Measurements from ENCODE around the gene APOLD1.
"Not testable (repeated sequence)": the region's sequence is repeated elsewhere in the genome, so short reads cannot be mapped to it uniquely, and the experiment has no call there.

Gene APOLD1

GRCh38 chr12:12817616-12818015, 32.2 kb downstream of the APOLD1 start:
- peaks cover 83% of the 10 kb centered on the region for H3K36me3 ChIP-seq
- no peak overlapping the region for H3K4me2 ChIP-seq
- no peak overlapping the region for H3K27ac ChIP-seq

GRCh38 chr12:12818701-12819100, 33.2 kb downstream of the APOLD1 start:
- peaks cover 26% of the 10 kb centered on the region for H3K4me1 ChIP-seq
- no peak for TF ChIP-seq Cebpa-rat (IDR thresholded peaks at IDR 0.05)
- H4K20me1 ChIP-seq = peaks cover 50% of the 10 kb centered on the region
- H3K4me3 ChIP-seq = no peak overlapping the region
- no peak overlapping the region for H3K27ac ChIP-seq
- H3K4me2 ChIP-seq = no peak overlapping the region
- peaks cover 94% of the 10 kb centered on the region for H3K36me3 ChIP-seq
- H3K9ac ChIP-seq = no peak overlapping the region
- H3K9me3 ChIP-seq = no peaks in the 10 kb centered on the region
- H3K27me3 ChIP-seq = no peaks in the 10 kb centered on the region

More at GRCh38 chr12:12817616-12818015, 32.2 kb downstream of the APOLD1 start:
- Histone ChIP-seq H3K27me3 (no peaks in the 10 kb centered on the region), H4K20me1 (peaks cover 50% of the 10 kb centered on the region), H3K4me3 (no peak overlapping the region), H3K9me3 (no peaks in the 10 kb centered on the region), H3K9ac (no peak overlapping the region), H3K4me1 (peaks cover 30% of the 10 kb centered on the region)
- TF ChIP-seq Cebpa-rat (IDR thresholded peaks at IDR 0.05) = no peak

- no peak for TF ChIP-seq Cebpa-rat (IDR thresholded peaks at IDR 0.05)
- H3K36me3 ChIP-seq = peaks cover 99% of the 10 kb centered on the region
- H4K20me1 ChIP-seq = peaks cover 50% of the 10 kb centered on the region
- no peaks in the 10 kb centered on the region for H3K27me3 ChIP-seq
- no peak overlapping the region for H3K9ac ChIP-seq
- peaks cover 21% of the 10 kb centered on the region for H3K4me1 ChIP-seq
- no peak overlapping the region for H3K27ac ChIP-seq
- H3K9me3 ChIP-seq = no peaks in the 10 kb centered on the region
- H3K4me2 ChIP-seq = no peak overlapping the region
- no peak overlapping the region for H3K4me3 ChIP-seq
Measured at GRCh38 chr12:12819221-12819620, 33.8 kb downstream of the APOLD1 start.

- Histone ChIP-seq H3K27ac (no peak overlapping the region), H3K4me3 (no peak overlapping the region), H3K27me3 (no peaks in the 10 kb centered on the region), H3K4me1 (peaks cover 14% of the 10 kb centered on the region), H4K20me1 (peaks cover 50% of the 10 kb centered on the region), H3K36me3 (peaks cover 100% of the 10 kb centered on the region), H3K9ac (no peak overlapping the region), H3K9me3 (no peaks in the 10 kb centered on the region), H3K4me2 (no peak overlapping the region)
- TF ChIP-seq Cebpa-rat (IDR thresholded peaks at IDR 0.05) = no peak
Measured at GRCh38 chr12:12819752-12820311, 34.4 kb downstream of the APOLD1 start.

- H3K4me3 ChIP-seq, H3K4me1 ChIP-seq, H3K27me3 ChIP-seq, H3K9ac ChIP-seq, H3K27ac ChIP-seq, H3K9me3 ChIP-seq, H3K4me2 ChIP-seq: not testable (repeated sequence)
- H3K36me3 ChIP-seq = peaks cover 100% of the 10 kb centered on the region
- H4K20me1 ChIP-seq = peaks cover 50% of the 10 kb centered on the region
Measured at GRCh38 chr12:12820376-12820775, 34.9 kb downstream of the APOLD1 start.

GRCh38 chr12:12821975-12822374, 36.5 kb downstream of the APOLD1 start:
- H3K36me3 ChIP-seq = peaks cover 100% of the 10 kb centered on the region
- H3K27me3 ChIP-seq = no peaks in the 10 kb centered on the region
- H3K27ac ChIP-seq = no peak overlapping the region
- no peaks in the 10 kb centered on the region for H3K9me3 ChIP-seq
- TF ChIP-seq Cebpa-rat (IDR thresholded peaks at IDR 0.05) = no peak
- peaks cover 44% of the 10 kb centered on the region for H4K20me1 ChIP-seq
- no peak overlapping the region for H3K4me2 ChIP-seq
- no peak overlapping the region for H3K4me3 ChIP-seq
- H3K4me1 ChIP-seq = no peaks in the 10 kb centered on the region
- H3K9ac ChIP-seq = no peak overlapping the region

- H4K20me1 ChIP-seq = peaks cover 35% of the 10 kb centered on the region
- no peaks in the 10 kb centered on the region for H3K9me3 ChIP-seq
- H3K9ac ChIP-seq = no peak overlapping the region
- H3K4me2 ChIP-seq = no peak overlapping the region
- no peak overlapping the region for H3K27ac ChIP-seq
- peaks cover 100% of the 10 kb centered on the region for H3K36me3 ChIP-seq
- no peaks in the 10 kb centered on the region for H3K27me3 ChIP-seq
- no peak overlapping the region for H3K4me3 ChIP-seq
- TF ChIP-seq Cebpa-rat (IDR thresholded peaks at IDR 0.05) = no peak
- no peaks in the 10 kb centered on the region for H3K4me1 ChIP-seq
Measured at GRCh38 chr12:12822886-12823285, 37.4 kb downstream of the APOLD1 start.

- Histone ChIP-seq H3K27ac (no peak overlapping the region), H3K27me3 (no peaks in the 10 kb centered on the region), H3K4me3 (no peak overlapping the region), H3K36me3 (peaks cover 100% of the 10 kb centered on the region), H3K9ac (no peak overlapping the region), H3K4me1 (no peaks in the 10 kb centered on the region), H3K4me2 (no peak overlapping the region), H4K20me1 (peaks cover 31% of the 10 kb centered on the region), H3K9me3 (no peaks in the 10 kb centered on the region)
- no peak for TF ChIP-seq Cebpa-rat (IDR thresholded peaks at IDR 0.05)
Measured at GRCh38 chr12:12823300-12823699, 37.8 kb downstream of the APOLD1 start.

GRCh38 chr12:12823811-12824210, 38.4 kb downstream of the APOLD1 start:
- Histone ChIP-seq H3K4me2 (no peak overlapping the region), H3K9ac (no peak overlapping the region), H3K9me3 (no peaks in the 10 kb centered on the region), H3K4me1 (no peaks in the 10 kb centered on the region), H3K4me3 (no peak overlapping the region), H3K27me3 (no peaks in the 10 kb centered on the region), H3K36me3 (peaks cover 100% of the 10 kb centered on the region), H3K27ac (no peak overlapping the region), H4K20me1 (peaks cover 26% of the 10 kb centered on the region)
- TF ChIP-seq Cebpa-rat (IDR thresholded peaks at IDR 0.05) = no peak

GRCh38 chr12:12835378-12836146, 50.1 kb downstream of the APOLD1 start:
- Histone ChIP-seq H3K27me3 (no peaks in the 10 kb centered on the region), H3K36me3 (peaks cover 49% of the 10 kb centered on the region), H3K4me2 (no peak overlapping the region; the same call in 1 of the 2 replicates), H3K4me3 (no peak overlapping the region), H4K20me1 (no peaks in the 10 kb centered on the region), H3K4me1 (peaks cover 28% of the 10 kb centered on the region), H3K27ac (peak overlapping the region; percentile 75), H3K9me3 (no peaks in the 10 kb centered on the region), H3K9ac (no peak overlapping the region; the same call in 1 of the 2 replicates)
- no peak for TF ChIP-seq Cebpa-rat (IDR thresholded peaks at IDR 0.05)
